SU-DHL-6 (cell line): Measurements from ENCODE around the gene USP6.
"Not testable (repeated sequence)": the region's sequence is repeated elsewhere in the genome, so short reads cannot be mapped to it uniquely, and the experiment has no call there.

Source experiments
- CTCF ChIP-seq: fragments of 200-600 bp; sonication (generic); IDR thresholded peaks from one replicate; pipeline ENCODE4 v1.5.1; 2017; ENCODE audit warnings: antibody characterized with exemption, mild to moderate bottlenecking, low read length, moderate library complexity; ENCODE audit not compliant: insufficient read depth, poor library complexity, severe bottlenecking
- EZH2phosphoT487 ChIP-seq: fragments of 200-600 bp; sonication (generic), shearing (Covaris generic); conservative IDR thresholded peaks from 2 replicates; pipeline ENCODE4 v1.6.1; 2018; ENCODE audit warnings: mild to moderate bottlenecking, antibody characterized with exemption, low read length, moderate library complexity, mixed read lengths

- not testable (repeated sequence) for TF ChIP-seq CTCF, EZH2phosphoT487
Measured at GRCh38 chr17:5217562-5217961, 101.7 kb downstream of the USP6 start.
